Liver (tissue), 9 donors: ENCODE data around the gene SYPL1. TPM values are rescaled to one million over a fixed set of nuclear protein-coding genes. Genes with fewer than 3 reads are reported as not detected.

Source experiments
- DNase-seq: peaks from one replicate; pipeline ENCODE4 v3.0.0-alpha.2; 2017; ENCODE audit warnings: low spot score
- H3K27ac ChIP-seq, 2 donors: one replicate each; pipeline ENCODE4 v1.7.0; 2013; ENCODE audit warnings: inconsistent platforms in 2 of 2, low read length in 2 of 2, control low read depth in 1 of 2, low read depth in 1 of 2, mild to moderate bottlenecking in 1 of 2
- H3K27me3 ChIP-seq, 4 donors: one replicate each; pipeline versions ENCODE4 v1.6.1 to v1.7.0; 2013; ENCODE audit warnings: low read length in 3 of 4, inconsistent platforms in 1 of 4, mild to moderate bottlenecking in 1 of 4, moderate library complexity in 1 of 4; ENCODE audit not compliant: control insufficient read depth in 4 of 4, insufficient read depth in 4 of 4
- H3K36me3 ChIP-seq, 4 donors: one replicate each; pipeline versions ENCODE4 v1.6.1 to v1.7.0; 2013; ENCODE audit warnings: low read length in 3 of 4, mild to moderate bottlenecking in 3 of 4, low read depth in 1 of 4, moderate library complexity in 1 of 4; ENCODE audit not compliant: control insufficient read depth in 4 of 4, insufficient read depth in 3 of 4
- H3K4me1 ChIP-seq, 4 donors: one replicate each; pipeline versions ENCODE4 v1.6.1 to v1.7.0; 2013; ENCODE audit warnings: low read length in 3 of 4, mild to moderate bottlenecking in 3 of 4, moderate library complexity in 1 of 4; ENCODE audit not compliant: control insufficient read depth in 4 of 4, insufficient read depth in 4 of 4
- H3K4me3 ChIP-seq, 3 donors: one replicate each; pipeline versions ENCODE4 v1.6.1 to v1.7.0; 2013; ENCODE audit warnings: low read length in 3 of 3, control low read depth in 1 of 3, low read depth in 1 of 3, mild to moderate bottlenecking in 1 of 3
- H3K9ac ChIP-seq, 2 donors: one replicate each; pipeline ENCODE4 v1.7.0; 2013; ENCODE audit warnings: low read length in 2 of 2, mild to moderate bottlenecking in 2 of 2, moderate library complexity in 2 of 2, control low read depth in 1 of 2, low read depth in 1 of 2
- H3K9me3 ChIP-seq, 4 donors: one replicate each; pipeline versions ENCODE4 v1.6.1 to v1.7.0; 2013; ENCODE audit warnings: low read length in 3 of 4; ENCODE audit not compliant: control insufficient read depth in 4 of 4
- ATF3 ChIP-seq: IDR thresholded peaks from 2 replicates; pipeline ENCODE4 v1.6.1; 2016; ENCODE audit warnings: antibody characterized with exemption
- CTCF ChIP-seq: fragments of 150-350 bp; IDR thresholded peaks from 2 replicates; pipeline ENCODE4 v1.5.1; 2017; ENCODE audit warnings: improper control_type of control experiment, low read depth, low read length; ENCODE audit not compliant: missing input control
- EGR1 ChIP-seq, 2 donors: IDR thresholded peaks; 2 replicates each; pipeline ENCODE4 v1.6.1; 2016 to 2018; ENCODE audit warnings: antibody characterized with exemption in 2 of 2, low read depth in 2 of 2
- FOXA1 ChIP-seq: IDR thresholded peaks from 2 replicates; pipeline ENCODE4 v1.6.1; 2016; ENCODE audit warnings: antibody characterized with exemption
- FOXA2 ChIP-seq: IDR thresholded peaks from 2 replicates; pipeline ENCODE4 v1.6.1; 2016; ENCODE audit warnings: antibody characterized with exemption
- GABPA ChIP-seq, 2 donors: IDR thresholded peaks in 1 of 2; conservative IDR thresholded peaks in 1 of 2; 2 replicates each; pipeline ENCODE4 v1.6.1; 2016; ENCODE audit warnings: antibody characterized with exemption in 2 of 2, mild to moderate bottlenecking in 1 of 2, moderate library complexity in 1 of 2
- HNF4A ChIP-seq, 2 donors: conservative IDR thresholded peaks; 2 replicates each; pipeline ENCODE4 v1.6.1; 2016; ENCODE audit warnings: antibody characterized with exemption in 2 of 2, mild to moderate bottlenecking in 2 of 2
- HNF4G ChIP-seq: IDR thresholded peaks from 2 replicates; pipeline ENCODE4 v1.6.1; 2016; ENCODE audit warnings: antibody characterized with exemption
- JUND ChIP-seq, 2 donors: IDR thresholded peaks; 2 replicates each; pipeline ENCODE4 v1.6.1; 2016; ENCODE audit warnings: antibody characterized with exemption in 2 of 2
- MAX ChIP-seq: IDR thresholded peaks from 2 replicates; pipeline ENCODE4 v1.6.1; 2016; ENCODE audit warnings: antibody characterized with exemption
- NR2F2 ChIP-seq: IDR thresholded peaks from 2 replicates; pipeline ENCODE4 v1.6.1; 2016; ENCODE audit warnings: antibody characterized with exemption
- RAD21 ChIP-seq, 2 donors: IDR thresholded peaks; 2 replicates each; pipeline ENCODE4 v1.6.1; 2016; ENCODE audit warnings: antibody characterized with exemption in 2 of 2, mild to moderate bottlenecking in 2 of 2
- REST ChIP-seq: IDR thresholded peaks from 2 replicates; pipeline ENCODE4 v1.6.1; 2016; ENCODE audit warnings: antibody characterized with exemption, mild to moderate bottlenecking
- RXRA ChIP-seq, 2 donors: IDR thresholded peaks; 2 replicates each; pipeline ENCODE4 v1.6.1; 2017 to 2018; ENCODE audit warnings: antibody characterized with exemption in 2 of 2, mild to moderate bottlenecking in 1 of 2
- SP1 ChIP-seq: IDR thresholded peaks from 2 replicates; pipeline ENCODE4 v1.6.1; 2018; ENCODE audit warnings: antibody characterized with exemption, mild to moderate bottlenecking
- TAF1 ChIP-seq: conservative IDR thresholded peaks from 2 replicates; pipeline ENCODE4 v1.6.1; 2016; ENCODE audit warnings: antibody characterized with exemption, mild to moderate bottlenecking
- YY1 ChIP-seq: IDR thresholded peaks from 2 replicates; pipeline ENCODE4 v1.6.1; 2016; ENCODE audit warnings: antibody characterized with exemption, mild to moderate bottlenecking
- ZBTB33 ChIP-seq: IDR thresholded peaks from 2 replicates; pipeline ENCODE4 v1.6.1; 2016; ENCODE audit warnings: antibody characterized with exemption
- WGBS: extraction: QIAGEN DNeasy Blood & Tissue Kit; methylation state at CpG from one replicate; pipeline ENCODE4 v1.1.7; 2013; 5-methylcytosine and 5-hydroxymethylcytosine counted together
- polyA plus RNA-seq, 2 donors: library from polyadenylated mRNA; stranded (reverse) in 1 of 2; unstranded in 1 of 2; fragments of 200-250 nt in 1 of 2; fragments of >200 nt in 1 of 2; fragmentation: Nextera tagmentation in 1 of 2; extraction: Ambion mirVana in 1 of 2; gene quantifications; one replicate each; pipeline versions ENCODE4 v1.2.1 to v1.2.3, GENCODE V29; 2013 to 2015
- total RNA-seq, 2 donors: library from RNA; depleted of rRNA; stranded (reverse); fragments of >200 nt; gene quantifications; one replicate each; pipeline ENCODE4 v1.2.3, GENCODE V29; 2014
- donor health status: healthy.
- donor health status: healthy.
- donor health status: healthy.
- donor health status: healthy.
- donor health status: healthy.

SYPL1 gene
- total and polyA plus RNA-seq, 4 donors, result 25.5 to 41.2 (median 28.8) TPM

GRCh38 chr7:106134241-106134640, 22.1 kb upstream of the SYPL1 start:
- TF ChIP-seq TAF1 (no peak), EGR1 (IDR thresholded peaks at IDR 0.05; ENCODE audit: low read depth in 2 of 2) (no peak), NR2F2 (no peak), FOXA2 (no peak), ATF3 (no peak), RXRA (IDR thresholded peaks at IDR 0.05) (no peak), HNF4G (no peak), CTCF (no peak)
- Histone ChIP-seq H3K4me3 (no peak overlapping the region), H3K4me1 (no peaks in the 10 kb centered on the region), H3K9ac (no peak overlapping the region), H3K36me3 (no peaks in the 10 kb centered on the region), H3K27ac (no peak overlapping the region), H3K9me3 (no peaks in the 10 kb centered on the region), H3K27me3 (no peaks in the 10 kb centered on the region)
- no peak for DNase-seq
- WGBS, result 74% methylated on average over 3 of the region's 3 CpGs

GRCh38 chr7:106129291-106129690, 17.2 kb upstream of the SYPL1 start:
- Histone ChIP-seq H3K4me3 (no peak overlapping the region), H3K9ac (no peak overlapping the region), H3K27me3 (no peaks in the 10 kb centered on the region), H3K36me3 (no peaks in the 10 kb centered on the region), H3K9me3 (no peaks in the 10 kb centered on the region), H3K27ac (no peak overlapping the region), H3K4me1 (no peaks in the 10 kb centered on the region)
- no peak for DNase-seq
- WGBS, result 93% methylated on average over 3 of the region's 3 CpGs
- TF ChIP-seq FOXA1, result no peak
- no peak for TF ChIP-seq EGR1 (IDR thresholded peaks at IDR 0.05; ENCODE audit: low read depth in 2 of 2)
- no peak for TF ChIP-seq HNF4G
- TF ChIP-seq FOXA2, result no peak

- Histone ChIP-seq H3K4me3 (no peak overlapping the region), H3K9ac (no peak overlapping the region), H3K4me1 (no peaks in the 10 kb centered on the region), H3K27ac (no peak overlapping the region), H3K9me3 (no peaks in the 10 kb centered on the region), H3K36me3 (no peaks in the 10 kb centered on the region), H3K27me3 (no peaks in the 10 kb centered on the region)
- WGBS, result 87% methylated on average over 1 of the region's 1 CpG
- no peak for DNase-seq
- TF ChIP-seq GABPA (IDR thresholded peaks at IDR 0.05 in 1 of 2, conservative IDR thresholded peaks at IDR 0.05 in 1 of 2), result no peak
- no peak for TF ChIP-seq MAX
- TF ChIP-seq HNF4G, result no peak
- TF ChIP-seq YY1, result no peak
- TF ChIP-seq HNF4A (conservative IDR thresholded peaks at IDR 0.05), result no peak
- TF ChIP-seq FOXA2, result no peak
- no peak for TF ChIP-seq EGR1 (IDR thresholded peaks at IDR 0.05; ENCODE audit: low read depth in 2 of 2)
- no peak for TF ChIP-seq CTCF
- no peak for TF ChIP-seq ZBTB33
- TF ChIP-seq JUND (IDR thresholded peaks at IDR 0.05), result no peak
- no peak for TF ChIP-seq RAD21 (IDR thresholded peaks at IDR 0.05)
- no peak for TF ChIP-seq TAF1
- no peak for TF ChIP-seq SP1
- no peak for TF ChIP-seq ATF3
- no peak for TF ChIP-seq RXRA (IDR thresholded peaks at IDR 0.05)
- no peak for TF ChIP-seq REST
Observed at GRCh38 chr7:106128836-106129235, 16.7 kb upstream of the SYPL1 start.
